ENCODE data around the gene CCSER1. TPM values are rescaled to one million over a fixed set of nuclear protein-coding genes. Genes with fewer than 3 reads are reported as not detected.

The CCSER1 gene
- total and polyA plus RNA-seq, 4 donors: 3.5 to 66.1 (median 14.5) TPM

GRCh38 chr4:91525621-91526020 lies 1398.4 kb downstream of the CCSER1 start:
- Histone ChIP-seq H3K4me1 (ENCODE audit: control insufficient read depth, insufficient read depth, low read length) (no peaks in the 10 kb centered on the region), H3K27me3 (ENCODE audit: control insufficient read depth, insufficient read depth, low read length) (no peaks in the 10 kb centered on the region), H3K9me3 (ENCODE audit: control insufficient read depth, insufficient read depth, low read length) (no peaks in the 10 kb centered on the region), H3K36me3 (ENCODE audit: control insufficient read depth, insufficient read depth, low read length) (no peaks in the 10 kb centered on the region), H3K4me3 (ENCODE audit: low read depth, low read length) (no peak overlapping the region), H3K27ac (ENCODE audit: low read depth, low read length) (no peak overlapping the region)
- no peak for DNase-seq (ENCODE audit: low read depth in 4 of 6, low spot score in 6 of 6)
- no CpG with 5 or more reads among the region's 1 CpG for WGBS (ENCODE audit: insufficient coverage)

DNA sequence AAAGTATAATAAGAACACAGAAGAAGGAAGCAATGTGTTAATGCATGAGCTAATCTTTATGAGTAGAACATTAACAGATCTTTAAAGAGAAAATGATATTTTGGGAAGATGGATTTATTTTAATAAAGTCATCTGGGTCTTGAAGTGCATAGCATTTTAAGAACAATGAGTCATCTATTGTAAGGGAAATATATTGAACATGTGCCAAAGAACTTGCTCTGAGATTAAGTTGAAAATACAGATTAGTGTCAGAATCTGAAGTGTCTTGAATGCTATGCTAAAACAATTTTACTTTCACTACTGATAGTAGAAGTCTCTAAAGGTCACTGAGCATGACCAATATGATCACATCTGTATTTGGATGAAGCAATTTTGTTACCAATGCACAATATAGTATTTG lies 1399.9 kb downstream of the CCSER1 start:
- Histone ChIP-seq H3K27ac (ENCODE audit: low read depth, low read length) (no peak overlapping the region), H3K4me1 (ENCODE audit: control insufficient read depth, insufficient read depth, low read length) (no peaks in the 10 kb centered on the region), H3K9me3 (ENCODE audit: control insufficient read depth, insufficient read depth, low read length) (no peaks in the 10 kb centered on the region), H3K27me3 (ENCODE audit: control insufficient read depth, insufficient read depth, low read length) (no peaks in the 10 kb centered on the region), H3K36me3 (ENCODE audit: control insufficient read depth, insufficient read depth, low read length) (no peaks in the 10 kb centered on the region), H3K4me3 (ENCODE audit: low read depth, low read length) (no peak overlapping the region)
- DNase-seq (ENCODE audit: low read depth in 4 of 6, low spot score in 6 of 6): no peak

DNA sequence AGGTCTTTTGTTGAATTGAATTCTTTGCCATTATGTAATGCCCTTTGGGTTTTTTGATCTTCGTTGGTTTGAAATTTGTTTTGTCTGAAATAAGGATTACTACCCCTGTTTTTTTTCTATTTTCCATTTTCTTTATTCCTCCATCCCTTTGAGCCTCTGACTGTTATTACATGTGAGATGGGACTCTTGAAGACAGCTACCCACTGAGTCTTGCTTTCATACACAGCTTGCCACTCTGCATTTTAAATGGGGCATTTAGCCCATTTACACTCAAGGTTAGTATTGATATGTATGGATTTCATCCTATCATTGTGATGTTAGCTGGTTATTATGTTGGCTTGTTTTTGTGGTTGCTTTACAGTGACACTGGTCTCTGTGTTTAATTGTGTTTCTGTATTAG lies 1440.4 kb downstream of the CCSER1 start:
- WGBS (ENCODE audit: insufficient coverage): no CpG with 5 or more reads among the region's 1 CpG
- H3K9me3 ChIP-seq (ENCODE audit: control insufficient read depth, insufficient read depth, low read length): no peaks in the 10 kb centered on the region
- H3K4me3 ChIP-seq (ENCODE audit: low read depth, low read length): no peak overlapping the region
- no peaks in the 10 kb centered on the region for H3K4me1 ChIP-seq (ENCODE audit: control insufficient read depth, insufficient read depth, low read length)
- H3K27me3 ChIP-seq (ENCODE audit: control insufficient read depth, insufficient read depth, low read length): no peaks in the 10 kb centered on the region
- no peak overlapping the region for H3K27ac ChIP-seq (ENCODE audit: low read depth, low read length)
- no peaks in the 10 kb centered on the region for H3K36me3 ChIP-seq (ENCODE audit: control insufficient read depth, insufficient read depth, low read length)
- DNase-seq (ENCODE audit: low read depth in 4 of 6, low spot score in 6 of 6): no peak

GRCh38 chr4:91577864-91578263 lies 1450.7 kb downstream of the CCSER1 start:
- no peaks in the 10 kb centered on the region for H3K36me3 ChIP-seq (ENCODE audit: control insufficient read depth, insufficient read depth, low read length)
- H3K27me3 ChIP-seq (ENCODE audit: control insufficient read depth, insufficient read depth, low read length): no peaks in the 10 kb centered on the region
- H3K4me1 ChIP-seq (ENCODE audit: control insufficient read depth, insufficient read depth, low read length): no peaks in the 10 kb centered on the region
- no peak for DNase-seq (ENCODE audit: low read depth in 4 of 6, low spot score in 6 of 6)
- no peak overlapping the region for H3K27ac ChIP-seq (ENCODE audit: low read depth, low read length)
- no peaks in the 10 kb centered on the region for H3K9me3 ChIP-seq (ENCODE audit: control insufficient read depth, insufficient read depth, low read length)
- no peak overlapping the region for H3K4me3 ChIP-seq (ENCODE audit: low read depth, low read length)

GRCh38 chr4:91590260-91590659 lies 1463.1 kb downstream of the CCSER1 start:
- no CpG with 5 or more reads among the region's 3 CpGs for WGBS (ENCODE audit: insufficient coverage)
- H3K9me3 ChIP-seq (ENCODE audit: control insufficient read depth, insufficient read depth, low read length): no peaks in the 10 kb centered on the region
- no peak for DNase-seq (ENCODE audit: low read depth in 4 of 6, low spot score in 6 of 6)
- no peak overlapping the region for H3K27ac ChIP-seq (ENCODE audit: low read depth, low read length)
- no peaks in the 10 kb centered on the region for H3K36me3 ChIP-seq (ENCODE audit: control insufficient read depth, insufficient read depth, low read length)
- no peaks in the 10 kb centered on the region for H3K4me1 ChIP-seq (ENCODE audit: control insufficient read depth, insufficient read depth, low read length)
- no peaks in the 10 kb centered on the region for H3K27me3 ChIP-seq (ENCODE audit: control insufficient read depth, insufficient read depth, low read length)
- H3K4me3 ChIP-seq (ENCODE audit: low read depth, low read length): no peak overlapping the region

DNA sequence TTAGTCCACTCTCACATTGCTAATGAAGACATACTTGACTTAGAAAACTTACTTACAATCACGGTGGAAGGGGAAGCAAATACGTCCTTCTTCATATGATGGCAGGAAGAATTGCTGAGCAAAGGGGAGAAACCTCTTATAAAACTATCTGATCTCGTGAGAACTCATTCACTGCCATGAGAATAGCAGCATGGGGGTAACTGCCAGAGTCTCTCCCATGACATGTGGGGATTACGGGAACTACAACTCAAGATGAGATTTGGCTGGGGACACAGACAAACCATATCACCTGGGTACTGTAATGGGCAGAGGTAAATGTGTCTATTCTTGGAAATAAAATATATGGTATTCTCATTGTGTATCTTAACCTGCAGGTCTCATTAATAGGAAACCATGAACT lies 1464.9 kb downstream of the CCSER1 start:
- Histone ChIP-seq H3K4me3 (ENCODE audit: low read depth, low read length) (no peak overlapping the region), H3K27ac (ENCODE audit: low read depth, low read length) (no peak overlapping the region), H3K27me3 (ENCODE audit: control insufficient read depth, insufficient read depth, low read length) (no peaks in the 10 kb centered on the region), H3K36me3 (ENCODE audit: control insufficient read depth, insufficient read depth, low read length) (no peaks in the 10 kb centered on the region), H3K9me3 (ENCODE audit: control insufficient read depth, insufficient read depth, low read length) (no peaks in the 10 kb centered on the region), H3K4me1 (ENCODE audit: control insufficient read depth, insufficient read depth, low read length) (no peaks in the 10 kb centered on the region)
- DNase-seq (ENCODE audit: low read depth in 4 of 6, low spot score in 6 of 6): no peak
- 100% methylated on average over 1 of the region's 4 CpGs for WGBS (ENCODE audit: insufficient coverage)

GRCh38 chr4:91596718-91597117 lies 1469.5 kb downstream of the CCSER1 start:
- Histone ChIP-seq H3K9me3 (ENCODE audit: control insufficient read depth, insufficient read depth, low read length) (no peaks in the 10 kb centered on the region), H3K4me3 (ENCODE audit: low read depth, low read length) (no peak overlapping the region), H3K27ac (ENCODE audit: low read depth, low read length) (no peak overlapping the region), H3K27me3 (ENCODE audit: control insufficient read depth, insufficient read depth, low read length) (no peaks in the 10 kb centered on the region), H3K4me1 (ENCODE audit: control insufficient read depth, insufficient read depth, low read length) (no peaks in the 10 kb centered on the region), H3K36me3 (ENCODE audit: control insufficient read depth, insufficient read depth, low read length) (no peaks in the 10 kb centered on the region)
- WGBS (ENCODE audit: insufficient coverage): no CpG with 5 or more reads among the region's 2 CpGs
- no peak for DNase-seq (ENCODE audit: low read depth in 4 of 6, low spot score in 6 of 6)

- no peaks in the 10 kb centered on the region for H3K4me1 ChIP-seq (ENCODE audit: control insufficient read depth, insufficient read depth, low read length)
- H3K4me3 ChIP-seq (ENCODE audit: low read depth, low read length): no peak overlapping the region
- H3K36me3 ChIP-seq (ENCODE audit: control insufficient read depth, insufficient read depth, low read length): no peaks in the 10 kb centered on the region
- H3K9me3 ChIP-seq (ENCODE audit: control insufficient read depth, insufficient read depth, low read length): no peaks in the 10 kb centered on the region
- no peak overlapping the region for H3K27ac ChIP-seq (ENCODE audit: low read depth, low read length)
- no peaks in the 10 kb centered on the region for H3K27me3 ChIP-seq (ENCODE audit: control insufficient read depth, insufficient read depth, low read length)
- DNase-seq (ENCODE audit: low read depth in 4 of 6, low spot score in 6 of 6): no peak
- WGBS (ENCODE audit: insufficient coverage): 89% methylated on average over 7 of the region's 8 CpGs
Observed at GRCh38 chr4:91598696-91599095, 1471.5 kb downstream of the CCSER1 start.

DNA sequence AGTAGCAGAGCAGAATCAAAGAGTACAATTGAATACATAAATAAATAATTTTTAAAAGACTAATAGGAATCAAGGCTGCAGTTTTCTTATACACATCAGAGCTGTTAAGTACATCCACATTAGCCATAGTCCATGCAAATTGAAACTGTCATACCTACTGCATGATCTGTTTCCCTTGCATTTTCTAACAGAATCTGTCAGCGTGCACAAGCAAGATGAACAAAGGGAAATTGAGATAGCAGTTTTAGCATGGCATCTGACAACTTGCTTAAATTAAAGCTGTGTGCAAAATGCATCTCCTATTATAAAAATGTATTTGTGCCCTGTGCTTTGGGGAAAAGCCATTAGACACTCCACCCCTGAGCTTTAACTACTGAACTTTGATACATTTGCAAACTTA lies 1473.1 kb downstream of the CCSER1 start:
- no CpG with 5 or more reads among the region's 1 CpG for WGBS (ENCODE audit: insufficient coverage)
- Histone ChIP-seq H3K27me3 (ENCODE audit: control insufficient read depth, insufficient read depth, low read length) (no peaks in the 10 kb centered on the region), H3K36me3 (ENCODE audit: control insufficient read depth, insufficient read depth, low read length) (no peaks in the 10 kb centered on the region), H3K27ac (ENCODE audit: low read depth, low read length) (no peak overlapping the region), H3K9me3 (ENCODE audit: control insufficient read depth, insufficient read depth, low read length) (no peaks in the 10 kb centered on the region), H3K4me3 (ENCODE audit: low read depth, low read length) (no peak overlapping the region), H3K4me1 (ENCODE audit: control insufficient read depth, insufficient read depth, low read length) (no peaks in the 10 kb centered on the region)
- peak in 2 of 6 donors; percentile 24 to 49 for DNase-seq (ENCODE audit: low read depth in 4 of 6, low spot score in 6 of 6)

DNA sequence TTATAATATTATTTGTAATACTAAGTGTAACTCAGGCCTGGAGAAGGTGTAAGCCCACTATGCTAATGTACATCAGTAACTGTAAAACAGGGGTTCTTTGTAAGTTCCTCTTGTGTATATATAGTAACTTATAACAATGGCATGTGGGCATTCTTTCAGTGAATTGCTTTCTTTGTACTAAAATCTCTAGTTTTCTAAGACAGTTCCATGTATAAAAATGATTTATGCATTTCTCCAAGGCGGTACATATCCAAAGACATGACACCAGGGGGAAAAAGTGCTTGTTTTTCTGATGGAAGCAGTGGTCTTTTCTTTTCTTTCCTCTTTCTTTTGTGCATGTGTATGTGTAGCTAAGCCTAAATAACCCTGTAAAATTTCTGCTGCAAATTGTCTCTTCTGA lies 1474.2 kb downstream of the CCSER1 start:
- Histone ChIP-seq H3K36me3 (ENCODE audit: control insufficient read depth, insufficient read depth, low read length) (no peaks in the 10 kb centered on the region), H3K9me3 (ENCODE audit: control insufficient read depth, insufficient read depth, low read length) (no peaks in the 10 kb centered on the region), H3K27me3 (ENCODE audit: control insufficient read depth, insufficient read depth, low read length) (no peaks in the 10 kb centered on the region), H3K4me1 (ENCODE audit: control insufficient read depth, insufficient read depth, low read length) (no peaks in the 10 kb centered on the region), H3K27ac (ENCODE audit: low read depth, low read length) (no peak overlapping the region), H3K4me3 (ENCODE audit: low read depth, low read length) (no peak overlapping the region)
- peak in 1 of 6 donors; percentile 31 for DNase-seq (ENCODE audit: low read depth in 4 of 6, low spot score in 6 of 6)
- no CpG with 5 or more reads among the region's 1 CpG for WGBS (ENCODE audit: insufficient coverage)

Data from spinal cord (tissue), 10 donors.